Measurements from ENCODE around the gene ADAMTS19.

GRCh38 chr5:129447968-129448367 is 12.1 kb upstream of the ADAMTS19 start:
- no peak for TF ChIP-seq EZH2 (IDR thresholded peaks at IDR 0.05; ENCODE audit: insufficient read depth, poor library complexity, severe bottlenecking)
- no peak for TF ChIP-seq EZH2phosphoT487 (IDR thresholded peaks at IDR 0.05; ENCODE audit: insufficient read depth, low read depth)
